Astrocyte of the spinal cord (primary cell): Measurements from ENCODE around the gene CLASP1.
"Not testable (repeated sequence)": the region's sequence is repeated elsewhere in the genome, so short reads cannot be mapped to it uniquely, and the experiment has no call there.

ENCODE experiments used
- DNase-seq: peaks from one replicate; pipeline ENCODE4 v3.0.0; 2011; ENCODE audit warnings: low read depth, low spot score
- H3K4me3 ChIP-seq: 2 replicates; pipeline ENCODE4 v1.5.1; 2011; ENCODE audit warnings: low read depth, mild to moderate bottlenecking, low read length, moderate library complexity
- CTCF ChIP-seq: IDR thresholded peaks from 2 replicates; pipeline ENCODE4 v1.5.1; 2012; ENCODE audit warnings: low read depth, mild to moderate bottlenecking, low read length, inconsistent platforms
- in situ Hi-C: cut with HindIII; loops from 2 replicates; pipeline ENCODE4 v1.10.0; 2017; ENCODE audit warnings: low sequenced_read_pairs

Gene CLASP1

GRCh38 chr2:121346859-121347258, 302.4 kb downstream of the CLASP1 start:
- H3K4me3 ChIP-seq, result no peak overlapping the region
- no peak for DNase-seq
- no peak for TF ChIP-seq CTCF
- in situ Hi-C loops, result no loop called here

- H3K4me3 ChIP-seq, result no peak overlapping the region
- DNase-seq, result no peak
- in situ Hi-C loops, result no loop called here
- TF ChIP-seq CTCF, result no peak
These were observed 302.9 kb downstream of the CLASP1 start for GRCh38 chr2:121346407-121346806.

- in situ Hi-C loops, result no loop called here
- H3K4me3 ChIP-seq, result no peak overlapping the region
- TF ChIP-seq CTCF, result no peak
- DNase-seq, result no peak
These were observed 303.4 kb downstream of the CLASP1 start for GRCh38 chr2:121345887-121346286.

- H3K4me3 ChIP-seq, result no peak overlapping the region
These were observed 304.2 kb downstream of the CLASP1 start for GRCh38 chr2:121345101-121345500.

GRCh38 chr2:121343828-121344399, 305.3 kb downstream of the CLASP1 start:
- DNase-seq, H3K4me3 ChIP-seq, in situ Hi-C loops: not testable (repeated sequence)

More at GRCh38 chr2:121345101-121345500, 304.2 kb downstream of the CLASP1 start:
- no peak for TF ChIP-seq CTCF
- DNase-seq, result no peak
- in situ Hi-C loops, result no loop called here

GRCh38 chr2:121343191-121343590, 306.1 kb downstream of the CLASP1 start:
- DNase-seq, result no peak
- in situ Hi-C loops, result no loop called here
- no peak for TF ChIP-seq CTCF
- H3K4me3 ChIP-seq, result no peak overlapping the region

- no peak for DNase-seq
- no peak for TF ChIP-seq CTCF
- no peak overlapping the region for H3K4me3 ChIP-seq
- in situ Hi-C loops, result no loop called here
These were observed 306.5 kb downstream of the CLASP1 start for GRCh38 chr2:121342751-121343150.
